ENCODE results near the gene C1QTNF6. TPM values are rescaled to one million over a fixed set of nuclear protein-coding genes. Genes with fewer than 3 reads are reported as not detected.

C1QTNF6 gene
- polyA plus RNA-seq, 1 of the 3 experiments (the other 2 are of a cell fraction) = 47.7 TPM

- no peaks in the 10 kb centered on the region for H3F3A ChIP-seq (replicated peaks; ENCODE audit: insufficient read depth)
- H3K79me2 ChIP-seq (ENCODE audit: insufficient read depth) = no peaks in the 10 kb centered on the region
- no peak for TF ChIP-seq SIN3A (IDR thresholded peaks at IDR 0.05; ENCODE audit: borderline replicate concordance, low read depth, low read length)
- TF ChIP-seq, protein P1, sequence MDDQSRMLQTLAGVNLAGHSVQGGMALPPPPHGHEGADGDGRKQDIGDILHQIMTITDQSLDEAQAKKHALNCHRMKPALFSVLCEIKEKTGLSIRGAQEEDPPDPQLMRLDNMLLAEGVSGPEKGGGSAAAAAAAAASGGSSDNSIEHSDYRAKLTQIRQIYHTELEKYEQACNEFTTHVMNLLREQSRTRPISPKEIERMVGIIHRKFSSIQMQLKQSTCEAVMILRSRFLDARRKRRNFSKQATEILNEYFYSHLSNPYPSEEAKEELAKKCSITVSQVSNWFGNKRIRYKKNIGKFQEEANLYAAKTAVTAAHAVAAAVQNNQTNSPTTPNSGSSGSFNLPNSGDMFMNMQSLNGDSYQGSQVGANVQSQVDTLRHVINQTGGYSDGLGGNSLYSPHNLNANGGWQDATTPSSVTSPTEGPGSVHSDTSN (IDR thresholded peaks at IDR 0.05) = no peak
- TF ChIP-seq EZH2phosphoT487 (IDR thresholded peaks at IDR 0.05; ENCODE audit: borderline replicate concordance, low read depth) = no peak
- no peak for TF ChIP-seq RAD21 (IDR thresholded peaks at IDR 0.05; ENCODE audit: low read length)
- no peak for TF ChIP-seq ELF1 (IDR thresholded peaks at IDR 0.05)
- no peak for TF ChIP-seq REST (IDR thresholded peaks at IDR 0.05; ENCODE audit: low read depth, low read length)
- no peak for TF ChIP-seq EP300 (IDR thresholded peaks at IDR 0.05; ENCODE audit: borderline replicate concordance in 1 of 2, low read depth in 1 of 2, low read length in 1 of 2)
- no peak for TF ChIP-seq MXI1 (IDR thresholded peaks at IDR 0.05; ENCODE audit: low read depth, low read length)
- TF ChIP-seq CHD2 (IDR thresholded peaks at IDR 0.05; ENCODE audit: low read length, partially characterized antibody) = no peak
- no peak for TF ChIP-seq TAF1 (IDR thresholded peaks at IDR 0.05; ENCODE audit: borderline replicate concordance, low read depth, low read length)
- no peak for TF ChIP-seq FOXM1 (IDR thresholded peaks at IDR 0.05; ENCODE audit: low read depth)
- TF ChIP-seq, protein P2, sequence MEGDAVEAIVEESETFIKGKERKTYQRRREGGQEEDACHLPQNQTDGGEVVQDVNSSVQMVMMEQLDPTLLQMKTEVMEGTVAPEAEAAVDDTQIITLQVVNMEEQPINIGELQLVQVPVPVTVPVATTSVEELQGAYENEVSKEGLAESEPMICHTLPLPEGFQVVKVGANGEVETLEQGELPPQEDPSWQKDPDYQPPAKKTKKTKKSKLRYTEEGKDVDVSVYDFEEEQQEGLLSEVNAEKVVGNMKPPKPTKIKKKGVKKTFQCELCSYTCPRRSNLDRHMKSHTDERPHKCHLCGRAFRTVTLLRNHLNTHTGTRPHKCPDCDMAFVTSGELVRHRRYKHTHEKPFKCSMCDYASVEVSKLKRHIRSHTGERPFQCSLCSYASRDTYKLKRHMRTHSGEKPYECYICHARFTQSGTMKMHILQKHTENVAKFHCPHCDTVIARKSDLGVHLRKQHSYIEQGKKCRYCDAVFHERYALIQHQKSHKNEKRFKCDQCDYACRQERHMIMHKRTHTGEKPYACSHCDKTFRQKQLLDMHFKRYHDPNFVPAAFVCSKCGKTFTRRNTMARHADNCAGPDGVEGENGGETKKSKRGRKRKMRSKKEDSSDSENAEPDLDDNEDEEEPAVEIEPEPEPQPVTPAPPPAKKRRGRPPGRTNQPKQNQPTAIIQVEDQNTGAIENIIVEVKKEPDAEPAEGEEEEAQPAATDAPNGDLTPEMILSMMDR (IDR thresholded peaks at IDR 0.05) = no peak
- TF ChIP-seq, protein P3, sequence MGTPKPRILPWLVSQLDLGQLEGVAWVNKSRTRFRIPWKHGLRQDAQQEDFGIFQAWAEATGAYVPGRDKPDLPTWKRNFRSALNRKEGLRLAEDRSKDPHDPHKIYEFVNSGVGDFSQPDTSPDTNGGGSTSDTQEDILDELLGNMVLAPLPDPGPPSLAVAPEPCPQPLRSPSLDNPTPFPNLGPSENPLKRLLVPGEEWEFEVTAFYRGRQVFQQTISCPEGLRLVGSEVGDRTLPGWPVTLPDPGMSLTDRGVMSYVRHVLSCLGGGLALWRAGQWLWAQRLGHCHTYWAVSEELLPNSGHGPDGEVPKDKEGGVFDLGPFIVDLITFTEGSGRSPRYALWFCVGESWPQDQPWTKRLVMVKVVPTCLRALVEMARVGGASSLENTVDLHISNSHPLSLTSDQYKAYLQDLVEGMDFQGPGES (IDR thresholded peaks at IDR 0.05; ENCODE audit: low read depth, low read length) = no peak
- TF ChIP-seq NRF1 (IDR thresholded peaks at IDR 0.05; ENCODE audit: low read depth, low read length) = no peak
- no peak for TF ChIP-seq RCOR1 (IDR thresholded peaks at IDR 0.05; ENCODE audit: low read length)
- ChIA-PET CTCF (interaction anchor here (1.3 kb wide), 1 partner anchor 19 kb away, joined by 5 read pairs; no protein-coding TSS in a partner anchor), POLR2A (no interaction called here)
- H3K4me2 ChIP-seq = no peak overlapping the region
- no peak overlapping the region for H2AFZ ChIP-seq (ENCODE audit: low read depth)
- H3K36me3 ChIP-seq (replicated peaks in 1 of 2; ENCODE audit: control insufficient read depth in 1 of 2, insufficient read depth in 2 of 2, low read length in 1 of 2) = no peaks in the 10 kb centered on the region
- DNase-seq = no peak
- H3K9me3 ChIP-seq = no peaks in the 10 kb centered on the region
- H3K27ac ChIP-seq (ENCODE audit: low read depth in 2 of 2, low read length in 1 of 2) = no peak overlapping the region
- no peaks in the 10 kb centered on the region for H3K9me2 ChIP-seq
- 74% methylated on average over 15 of the region's 17 CpGs for WGBS (ENCODE audit: low lambda C conversion rate)
- no peak overlapping the region for H3K4me3 ChIP-seq (ENCODE audit: low read depth in 2 of 2, low read length in 1 of 2)
- no peaks in the 10 kb centered on the region for H4K20me1 ChIP-seq (ENCODE audit: insufficient read depth)
- H3K4me1 ChIP-seq (ENCODE audit: control insufficient read depth in 1 of 2, insufficient read depth in 2 of 2, low read depth in 1 of 2, low read length in 1 of 2) = no peaks in the 10 kb centered on the region
- H3K9ac ChIP-seq = no peak overlapping the region
- H3K27me3 ChIP-seq (ENCODE audit: insufficient read depth) = no peaks in the 10 kb centered on the region
These were observed 39.9 kb downstream of the C1QTNF6 start for GRCh38 chr22:37148031-37148651.
